ENCODE measurements around the gene IDH3A.

Gene IDH3A

GRCh38 chr15:78208341-78208844 is 59.2 kb downstream of the IDH3A start:
- no peak overlapping the region for H3K4me3 ChIP-seq (ENCODE audit: low read depth in 1 of 2, low read length in 2 of 2)
- no peaks in the 10 kb centered on the region for H3K9me3 ChIP-seq (ENCODE audit: control insufficient read depth in 1 of 2, low read length in 2 of 2)
- no peaks in the 10 kb centered on the region for H3K36me3 ChIP-seq (ENCODE audit: control insufficient read depth in 1 of 2, insufficient read depth in 2 of 2, low read length in 2 of 2)
- H3K9ac ChIP-seq (ENCODE audit: low read depth in 1 of 2, low read length in 2 of 2) = no peak overlapping the region
- H3K27me3 ChIP-seq (ENCODE audit: control insufficient read depth in 1 of 2, insufficient read depth in 2 of 2, low read length in 2 of 2) = no peaks in the 10 kb centered on the region
- no peak overlapping the region for H3K27ac ChIP-seq (ENCODE audit: low read depth, low read length)
- H3K4me1 ChIP-seq (ENCODE audit: control insufficient read depth in 1 of 2, insufficient read depth in 2 of 2, low read length in 2 of 2) = peaks cover 40 to 57% of the 10 kb centered on the region in 2 donors

GRCh38 chr15:78208887-78209645 is 59.9 kb downstream of the IDH3A start:
- Histone ChIP-seq H3K27me3 (ENCODE audit: control insufficient read depth in 1 of 2, insufficient read depth in 2 of 2, low read length in 2 of 2) (no peaks in the 10 kb centered on the region), H3K4me1 (ENCODE audit: control insufficient read depth in 1 of 2, insufficient read depth in 2 of 2, low read length in 2 of 2) (peaks cover 41 to 57% of the 10 kb centered on the region in 2 donors), H3K36me3 (ENCODE audit: control insufficient read depth in 1 of 2, insufficient read depth in 2 of 2, low read length in 2 of 2) (no peaks in the 10 kb centered on the region), H3K4me3 (ENCODE audit: low read depth in 1 of 2, low read length in 2 of 2) (no peak overlapping the region), H3K9me3 (ENCODE audit: control insufficient read depth in 1 of 2, low read length in 2 of 2) (no peaks in the 10 kb centered on the region), H3K27ac (ENCODE audit: low read depth, low read length) (no peak overlapping the region), H3K9ac (ENCODE audit: low read depth in 1 of 2, low read length in 2 of 2) (peak overlapping the region in 1 of 2 donors; percentile 32)

- no peaks in the 10 kb centered on the region for H3K27me3 ChIP-seq (ENCODE audit: control insufficient read depth in 1 of 2, insufficient read depth in 2 of 2, low read length in 2 of 2)
- H3K4me3 ChIP-seq (ENCODE audit: low read depth in 1 of 2, low read length in 2 of 2) = no peak overlapping the region
- peaks cover 41 to 53% of the 10 kb centered on the region in 2 donors for H3K4me1 ChIP-seq (ENCODE audit: control insufficient read depth in 1 of 2, insufficient read depth in 2 of 2, low read length in 2 of 2)
- H3K9ac ChIP-seq (ENCODE audit: low read depth in 1 of 2, low read length in 2 of 2) = peak overlapping the region; percentile 3 to 32
- H3K27ac ChIP-seq (ENCODE audit: low read depth, low read length) = no peak overlapping the region
- no peaks in the 10 kb centered on the region for H3K36me3 ChIP-seq (ENCODE audit: control insufficient read depth in 1 of 2, insufficient read depth in 2 of 2, low read length in 2 of 2)
- H3K9me3 ChIP-seq (ENCODE audit: control insufficient read depth in 1 of 2, low read length in 2 of 2) = no peaks in the 10 kb centered on the region
These were observed 60.6 kb downstream of the IDH3A start for GRCh38 chr15:78209646-78210348.

GRCh38 chr15:78210349-78210717 is 61.2 kb downstream of the IDH3A start:
- no peaks in the 10 kb centered on the region for H3K27me3 ChIP-seq (ENCODE audit: control insufficient read depth in 1 of 2, insufficient read depth in 2 of 2, low read length in 2 of 2)
- H3K36me3 ChIP-seq (ENCODE audit: control insufficient read depth in 1 of 2, insufficient read depth in 2 of 2, low read length in 2 of 2) = no peaks in the 10 kb centered on the region
- peaks cover 41 to 48% of the 10 kb centered on the region in 2 donors for H3K4me1 ChIP-seq (ENCODE audit: control insufficient read depth in 1 of 2, insufficient read depth in 2 of 2, low read length in 2 of 2)
- no peak overlapping the region for H3K27ac ChIP-seq (ENCODE audit: low read depth, low read length)
- H3K4me3 ChIP-seq (ENCODE audit: low read depth in 1 of 2, low read length in 2 of 2) = no peak overlapping the region
- peak overlapping the region in 1 of 2 donors; percentile 3 for H3K9ac ChIP-seq (ENCODE audit: low read depth in 1 of 2, low read length in 2 of 2)
- H3K9me3 ChIP-seq (ENCODE audit: control insufficient read depth in 1 of 2, low read length in 2 of 2) = no peaks in the 10 kb centered on the region

GRCh38 chr15:78211189-78211921 is 62.2 kb downstream of the IDH3A start:
- no peak overlapping the region for H3K27ac ChIP-seq (ENCODE audit: low read depth, low read length)
- H3K9ac ChIP-seq (ENCODE audit: low read depth in 1 of 2, low read length in 2 of 2) = no peak overlapping the region

GRCh38 chr15:78212008-78212407 is 62.8 kb downstream of the IDH3A start:
- no peak overlapping the region for H3K4me3 ChIP-seq (ENCODE audit: low read depth in 1 of 2, low read length in 2 of 2)
- no peak overlapping the region for H3K9ac ChIP-seq (ENCODE audit: low read depth in 1 of 2, low read length in 2 of 2)

More at GRCh38 chr15:78211189-78211921, 62.2 kb downstream of the IDH3A start:
- no peaks in the 10 kb centered on the region for H3K36me3 ChIP-seq (ENCODE audit: control insufficient read depth in 1 of 2, insufficient read depth in 2 of 2, low read length in 2 of 2)
- H3K4me3 ChIP-seq (ENCODE audit: low read depth in 1 of 2, low read length in 2 of 2) = no peak overlapping the region
- peaks cover 49 to 55% of the 10 kb centered on the region in 2 donors for H3K4me1 ChIP-seq (ENCODE audit: control insufficient read depth in 1 of 2, insufficient read depth in 2 of 2, low read length in 2 of 2)
- H3K9me3 ChIP-seq (ENCODE audit: control insufficient read depth in 1 of 2, low read length in 2 of 2) = no peaks in the 10 kb centered on the region
- no peaks in the 10 kb centered on the region for H3K27me3 ChIP-seq (ENCODE audit: control insufficient read depth in 1 of 2, insufficient read depth in 2 of 2, low read length in 2 of 2)

GRCh38 chr15:78212546-78213424 is 63.6 kb downstream of the IDH3A start:
- Histone ChIP-seq H3K36me3 (ENCODE audit: control insufficient read depth in 1 of 2, insufficient read depth in 2 of 2, low read length in 2 of 2) (no peaks in the 10 kb centered on the region), H3K9ac (ENCODE audit: low read depth in 1 of 2, low read length in 2 of 2) (peak overlapping the region in 1 of 2 donors; percentile 32), H3K27ac (ENCODE audit: low read depth, low read length) (no peak overlapping the region), H3K4me1 (ENCODE audit: control insufficient read depth in 1 of 2, insufficient read depth in 2 of 2, low read length in 2 of 2) (peaks cover 57 to 64% of the 10 kb centered on the region in 2 donors), H3K9me3 (ENCODE audit: control insufficient read depth in 1 of 2, low read length in 2 of 2) (no peaks in the 10 kb centered on the region), H3K27me3 (ENCODE audit: control insufficient read depth in 1 of 2, insufficient read depth in 2 of 2, low read length in 2 of 2) (no peaks in the 10 kb centered on the region), H3K4me3 (ENCODE audit: low read depth in 1 of 2, low read length in 2 of 2) (no peak overlapping the region)

More at GRCh38 chr15:78212008-78212407, 62.8 kb downstream of the IDH3A start:
- Histone ChIP-seq H3K27ac (ENCODE audit: low read depth, low read length) (no peak overlapping the region), H3K36me3 (ENCODE audit: control insufficient read depth in 1 of 2, insufficient read depth in 2 of 2, low read length in 2 of 2) (no peaks in the 10 kb centered on the region), H3K4me1 (ENCODE audit: control insufficient read depth in 1 of 2, insufficient read depth in 2 of 2, low read length in 2 of 2) (peaks cover 52 to 59% of the 10 kb centered on the region in 2 donors), H3K27me3 (ENCODE audit: control insufficient read depth in 1 of 2, insufficient read depth in 2 of 2, low read length in 2 of 2) (no peaks in the 10 kb centered on the region), H3K9me3 (ENCODE audit: control insufficient read depth in 1 of 2, low read length in 2 of 2) (no peaks in the 10 kb centered on the region)

GRCh38 chr15:78213425-78213750 is 64.2 kb downstream of the IDH3A start:
- H3K9me3 ChIP-seq (ENCODE audit: control insufficient read depth in 1 of 2, low read length in 2 of 2) = no peaks in the 10 kb centered on the region
- H3K9ac ChIP-seq (ENCODE audit: low read depth in 1 of 2, low read length in 2 of 2) = no peak overlapping the region
- no peaks in the 10 kb centered on the region for H3K36me3 ChIP-seq (ENCODE audit: control insufficient read depth in 1 of 2, insufficient read depth in 2 of 2, low read length in 2 of 2)
- H3K4me1 ChIP-seq (ENCODE audit: control insufficient read depth in 1 of 2, insufficient read depth in 2 of 2, low read length in 2 of 2) = peaks cover 57 to 70% of the 10 kb centered on the region in 2 donors
- H3K27ac ChIP-seq (ENCODE audit: low read depth, low read length) = no peak overlapping the region
- no peak overlapping the region for H3K4me3 ChIP-seq (ENCODE audit: low read depth in 1 of 2, low read length in 2 of 2)
- H3K27me3 ChIP-seq (ENCODE audit: control insufficient read depth in 1 of 2, insufficient read depth in 2 of 2, low read length in 2 of 2) = no peaks in the 10 kb centered on the region

- Histone ChIP-seq H3K4me1 (ENCODE audit: control insufficient read depth in 1 of 2, insufficient read depth in 2 of 2, low read length in 2 of 2) (peaks cover 57 to 71% of the 10 kb centered on the region in 2 donors), H3K27me3 (ENCODE audit: control insufficient read depth in 1 of 2, insufficient read depth in 2 of 2, low read length in 2 of 2) (no peaks in the 10 kb centered on the region), H3K27ac (ENCODE audit: low read depth, low read length) (no peak overlapping the region), H3K9me3 (ENCODE audit: control insufficient read depth in 1 of 2, low read length in 2 of 2) (no peaks in the 10 kb centered on the region), H3K9ac (ENCODE audit: low read depth in 1 of 2, low read length in 2 of 2) (no peak overlapping the region), H3K4me3 (ENCODE audit: low read depth in 1 of 2, low read length in 2 of 2) (no peak overlapping the region), H3K36me3 (ENCODE audit: control insufficient read depth in 1 of 2, insufficient read depth in 2 of 2, low read length in 2 of 2) (no peaks in the 10 kb centered on the region)
These were observed 64.8 kb downstream of the IDH3A start for GRCh38 chr15:78213956-78214355.

All from duodenal mucosa (tissue), 2 donors.